ENCODE data around the gene CNBP.

GRCh38 chr3:129196601-129197000 lies 12.9 kb upstream of the CNBP start:
- TF ChIP-seq, protein P1, sequence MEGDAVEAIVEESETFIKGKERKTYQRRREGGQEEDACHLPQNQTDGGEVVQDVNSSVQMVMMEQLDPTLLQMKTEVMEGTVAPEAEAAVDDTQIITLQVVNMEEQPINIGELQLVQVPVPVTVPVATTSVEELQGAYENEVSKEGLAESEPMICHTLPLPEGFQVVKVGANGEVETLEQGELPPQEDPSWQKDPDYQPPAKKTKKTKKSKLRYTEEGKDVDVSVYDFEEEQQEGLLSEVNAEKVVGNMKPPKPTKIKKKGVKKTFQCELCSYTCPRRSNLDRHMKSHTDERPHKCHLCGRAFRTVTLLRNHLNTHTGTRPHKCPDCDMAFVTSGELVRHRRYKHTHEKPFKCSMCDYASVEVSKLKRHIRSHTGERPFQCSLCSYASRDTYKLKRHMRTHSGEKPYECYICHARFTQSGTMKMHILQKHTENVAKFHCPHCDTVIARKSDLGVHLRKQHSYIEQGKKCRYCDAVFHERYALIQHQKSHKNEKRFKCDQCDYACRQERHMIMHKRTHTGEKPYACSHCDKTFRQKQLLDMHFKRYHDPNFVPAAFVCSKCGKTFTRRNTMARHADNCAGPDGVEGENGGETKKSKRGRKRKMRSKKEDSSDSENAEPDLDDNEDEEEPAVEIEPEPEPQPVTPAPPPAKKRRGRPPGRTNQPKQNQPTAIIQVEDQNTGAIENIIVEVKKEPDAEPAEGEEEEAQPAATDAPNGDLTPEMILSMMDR (IDR thresholded peaks at IDR 0.05; ENCODE audit: low read depth, low read length) = no peak
- TF ChIP-seq EZH2phosphoT487 (IDR thresholded peaks at IDR 0.05; ENCODE audit: low read depth) = no peak

Data from OCI-LY3 (cell line).